Measurements from ENCODE around the gene FAH.

FAH gene

DNA sequence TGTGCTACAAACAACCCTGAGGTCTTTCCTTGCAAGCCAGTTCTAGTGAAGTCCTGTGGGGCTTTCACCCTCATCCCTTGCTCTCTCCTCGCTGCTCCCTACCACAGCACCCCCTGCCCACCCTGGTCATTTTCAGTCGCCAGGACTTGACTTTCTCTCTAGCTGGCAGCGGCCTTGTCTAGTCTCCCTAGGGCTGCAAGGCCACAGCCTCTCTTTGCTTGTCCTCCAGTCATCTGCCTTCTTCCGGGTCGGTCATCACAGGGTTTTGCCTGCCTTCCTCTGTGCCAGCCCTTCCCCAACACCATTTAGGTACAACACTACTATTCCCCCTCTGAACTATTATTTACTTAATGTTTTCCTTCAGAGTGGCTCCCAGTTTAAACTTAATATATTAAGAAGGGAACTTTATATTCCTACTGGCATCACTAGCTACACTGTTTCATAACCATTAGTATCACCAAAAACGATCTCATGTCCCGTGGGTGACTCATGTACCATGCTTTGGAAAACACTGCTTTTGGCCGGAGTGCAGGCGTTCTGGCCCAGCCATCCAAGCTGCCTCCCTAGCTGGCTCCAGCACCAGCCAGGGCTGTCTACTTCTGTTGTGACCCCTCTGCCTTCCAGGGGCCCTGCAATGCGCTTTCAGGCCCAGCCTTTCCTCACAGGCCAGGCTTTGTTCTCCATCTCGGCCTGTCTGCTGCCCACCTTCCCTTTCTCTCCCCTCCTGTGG is 21.4 kb downstream of the FAH start:
- DNase-seq (ENCODE audit: low read depth) = peak; percentile 61

DNA sequence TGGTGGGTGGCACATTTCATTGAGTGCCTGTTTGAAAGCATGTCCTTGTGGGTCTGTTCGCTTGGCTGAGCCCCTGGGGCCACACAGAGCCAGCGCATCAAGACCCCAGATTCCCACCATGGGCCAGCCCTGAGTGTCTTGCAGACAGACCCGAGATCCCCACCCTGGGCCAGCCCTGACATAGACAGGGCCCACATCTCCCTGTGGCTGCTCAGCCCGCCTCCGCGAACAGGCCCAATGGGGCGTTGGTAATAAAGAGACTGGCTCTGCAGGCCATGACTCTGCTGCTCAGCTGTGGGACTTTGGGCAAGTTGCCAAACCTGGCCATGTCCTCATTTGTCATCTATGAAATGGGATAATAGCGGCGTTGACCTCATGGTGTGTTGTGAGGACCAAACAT is 22.6 kb downstream of the FAH start:
- DNase-seq (ENCODE audit: low read depth) = no peak

DNA sequence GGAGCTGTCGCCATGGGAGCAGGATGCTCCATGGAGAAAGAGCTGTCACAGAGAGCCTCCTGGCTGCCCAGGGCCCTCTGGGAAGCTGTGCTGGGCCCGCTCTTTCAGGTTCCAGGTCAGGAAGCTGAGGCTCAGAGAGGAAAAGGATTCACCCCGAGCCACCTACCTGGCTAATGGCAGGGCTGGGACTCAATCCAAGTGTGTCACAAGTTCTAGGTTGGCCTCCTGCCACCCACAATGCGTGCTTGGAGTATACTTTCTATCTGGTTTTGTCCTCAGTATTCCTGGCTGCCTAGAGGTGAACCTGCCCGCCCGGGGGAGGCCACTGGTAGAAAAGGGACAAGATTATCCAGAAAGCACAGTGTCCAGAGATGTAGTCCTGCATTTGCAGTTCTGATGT is 23.6 kb downstream of the FAH start:
- no peak for DNase-seq (ENCODE audit: low read depth)

DNA sequence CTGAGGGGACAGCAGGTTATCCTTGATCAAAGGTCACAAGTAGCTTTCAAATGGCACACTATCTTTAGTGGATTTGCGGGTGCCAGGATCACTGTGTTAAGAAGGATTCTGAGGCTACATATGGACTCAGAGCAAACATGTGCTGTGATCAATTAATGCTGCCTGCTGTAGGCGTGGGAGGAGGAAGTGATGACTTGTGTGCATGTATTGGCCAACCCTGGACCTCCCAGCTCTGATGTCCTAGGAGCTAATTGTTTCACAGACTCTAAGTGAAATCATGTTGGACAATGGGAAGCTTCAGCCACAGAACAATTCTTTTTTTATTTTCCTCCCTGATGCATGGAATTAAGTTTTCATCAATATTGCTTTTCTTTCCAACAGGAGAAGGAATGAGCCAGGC is 24.4 kb downstream of the FAH start:
- DNase-seq (ENCODE audit: low read depth) = peak; percentile 40

GRCh38 chr15:80179025-80179759 is 26.4 kb downstream of the FAH start:
- DNase-seq (ENCODE audit: low read depth) = peak; percentile 94

DNA sequence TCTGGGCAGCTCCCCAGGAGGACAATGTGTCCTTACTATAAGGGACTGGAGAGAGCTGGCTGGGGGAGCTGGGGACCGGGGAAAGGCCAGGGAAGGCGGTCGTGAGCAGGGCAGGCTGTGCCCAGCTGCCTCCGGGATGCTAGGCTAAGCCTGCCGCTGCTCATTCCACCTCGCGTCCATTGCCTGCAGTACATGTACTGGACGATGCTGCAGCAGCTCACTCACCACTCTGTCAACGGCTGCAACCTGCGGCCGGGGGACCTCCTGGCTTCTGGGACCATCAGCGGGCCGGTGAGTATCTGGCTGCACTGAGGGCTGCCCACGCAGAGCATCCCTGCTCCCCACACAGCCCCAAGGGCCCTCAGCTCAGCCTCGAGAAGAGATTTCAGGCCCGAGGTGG is 27.1 kb downstream of the FAH start:
- DNase-seq (ENCODE audit: low read depth) = no peak

- DNase-seq (ENCODE audit: low read depth) = no peak
Observed at GRCh38 chr15:80180468-80180867, 27.7 kb downstream of the FAH start.

DNA sequence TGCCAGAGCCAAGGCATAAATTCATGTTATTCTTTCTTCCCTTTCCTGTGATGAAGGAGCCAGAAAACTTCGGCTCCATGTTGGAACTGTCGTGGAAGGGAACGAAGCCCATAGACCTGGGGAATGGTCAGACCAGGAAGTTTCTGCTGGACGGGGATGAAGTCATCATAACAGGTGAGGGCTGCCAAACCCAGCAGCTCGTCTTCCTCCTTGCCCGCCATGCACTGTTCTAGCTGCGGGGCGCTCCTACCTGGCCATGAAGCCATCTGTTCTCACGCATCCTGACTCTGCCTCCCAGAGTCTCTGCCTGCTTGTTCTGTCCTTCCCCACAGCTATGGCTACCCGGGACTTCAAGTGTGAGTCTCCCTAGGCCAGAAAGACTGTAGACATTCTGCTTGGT is 28.2 kb downstream of the FAH start:
- DNase-seq (ENCODE audit: low read depth) = no peak

DNA sequence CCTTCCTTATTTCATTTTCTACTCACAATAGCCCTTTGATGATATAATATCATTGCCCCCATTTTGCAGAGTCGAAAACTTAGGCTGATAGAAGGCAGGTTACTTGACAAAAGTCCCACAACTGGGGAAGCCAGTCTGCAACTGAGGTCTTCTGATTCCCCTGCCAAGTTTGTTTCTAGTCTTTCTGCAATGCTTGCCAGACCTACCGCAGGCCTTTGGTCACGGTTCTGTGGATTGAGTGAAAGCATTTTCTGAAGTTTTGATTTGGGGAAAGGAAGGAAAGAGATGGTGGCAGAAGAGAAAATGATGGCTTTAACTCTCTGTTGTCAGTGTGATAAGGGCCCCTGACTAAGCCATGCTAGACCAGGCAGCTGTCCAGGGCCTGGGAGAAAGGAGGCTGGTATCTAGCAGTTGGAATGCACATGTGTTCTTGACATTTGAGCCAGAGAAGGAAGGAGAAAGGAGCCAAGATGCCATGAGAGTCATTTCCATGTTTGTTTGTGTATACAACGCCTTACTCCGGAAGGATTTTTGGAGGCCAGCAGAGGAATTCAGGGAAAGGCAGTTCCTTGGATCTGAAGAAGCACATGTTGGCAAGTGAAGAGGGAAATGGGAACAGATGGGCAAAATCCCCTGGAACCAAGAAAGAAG is 29.9 kb downstream of the FAH start:
- peak; percentile 68 for DNase-seq (ENCODE audit: low read depth)

DNA sequence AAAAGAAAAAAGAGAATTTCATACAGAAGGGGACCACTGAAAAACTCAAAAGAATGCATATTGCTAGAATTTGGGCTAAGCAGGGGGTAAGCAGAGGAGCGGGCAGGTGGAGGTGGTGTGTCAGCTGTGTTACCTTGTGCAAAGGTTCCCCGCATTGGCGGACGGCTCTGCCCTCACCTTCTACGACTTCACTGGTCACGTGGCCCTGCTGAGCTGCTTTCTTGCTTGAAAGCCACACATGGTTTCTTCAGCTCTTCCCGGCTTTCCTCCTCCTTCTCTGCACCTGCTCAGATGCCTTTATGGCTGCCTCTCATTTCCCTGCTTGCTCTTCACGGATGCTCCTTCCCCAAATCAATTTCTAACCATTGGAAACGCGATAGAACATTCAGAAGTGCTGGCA is 30.5 kb downstream of the FAH start:
- DNase-seq (ENCODE audit: low read depth) = no peak

GRCh38 chr15:80183886-80184285 is 31.1 kb downstream of the FAH start:
- DNase-seq (ENCODE audit: low read depth) = peak; percentile 25

GRCh38 chr15:80184554-80184953 is 31.8 kb downstream of the FAH start:
- no peak for DNase-seq (ENCODE audit: low read depth)

- no peak for DNase-seq (ENCODE audit: low read depth)
Observed at GRCh38 chr15:80185152-80185551, 32.4 kb downstream of the FAH start.

- DNase-seq (ENCODE audit: low read depth) = no peak
Observed at GRCh38 chr15:80186066-80186465, 33.3 kb downstream of the FAH start.

DNA sequence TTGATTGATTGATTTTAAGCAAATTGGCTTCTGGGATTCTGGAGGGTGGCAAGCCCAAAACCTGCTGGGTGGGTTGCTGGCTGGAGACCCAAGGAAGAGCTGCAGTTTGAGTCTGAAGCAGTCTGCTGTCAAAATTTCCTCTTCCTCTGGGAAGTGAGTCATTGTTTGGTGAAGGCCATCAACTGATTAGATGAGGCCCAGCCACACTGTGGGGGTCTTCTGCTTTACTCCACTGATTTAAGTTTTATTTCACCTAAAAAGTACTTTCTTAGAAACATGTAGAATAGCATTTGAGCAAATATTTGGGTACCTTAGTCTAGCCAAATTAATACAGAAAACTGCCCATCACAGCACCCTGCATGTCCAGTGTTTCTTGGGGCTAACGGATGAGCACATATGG is 33.8 kb downstream of the FAH start:
- no peak for DNase-seq (ENCODE audit: low read depth)

- DNase-seq (ENCODE audit: low read depth) = no peak
Observed at GRCh38 chr15:80188251-80188650, 35.5 kb downstream of the FAH start.

GRCh38 chr15:80191198-80191597 is 38.4 kb downstream of the FAH start:
- no peak for DNase-seq (ENCODE audit: low read depth)

- no peak for DNase-seq (ENCODE audit: low read depth)
Observed at GRCh38 chr15:80191897-80192595, 39.2 kb downstream of the FAH start.

DNA sequence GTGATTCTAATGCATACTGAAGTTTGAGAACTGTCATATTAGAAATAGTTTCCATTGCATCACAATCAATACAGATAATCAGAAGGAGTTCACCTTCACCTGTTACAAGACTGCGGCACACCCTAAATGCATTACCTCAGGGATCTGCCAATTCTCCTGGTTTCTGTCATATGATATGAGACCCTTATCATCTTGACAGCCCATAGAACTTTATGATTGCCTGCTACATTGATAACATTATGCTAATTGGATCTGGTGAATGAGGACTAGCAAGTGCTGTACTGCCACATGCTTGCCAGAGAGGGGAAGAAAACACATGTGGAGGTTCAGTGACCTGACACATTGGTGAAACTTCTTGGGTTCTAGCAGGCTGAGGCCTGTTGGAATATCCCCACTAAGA is 41.4 kb downstream of the FAH start:
- DNase-seq (ENCODE audit: low read depth) = no peak

- DNase-seq (ENCODE audit: low read depth) = no peak
Observed at GRCh38 chr15:80194914-80195313, 42.1 kb downstream of the FAH start.

GRCh38 chr15:80199366-80199765 is 46.6 kb downstream of the FAH start:
- no peak for DNase-seq (ENCODE audit: low read depth)

- no peak for DNase-seq (ENCODE audit: low read depth)
Observed at GRCh38 chr15:80199869-80200268, 47.1 kb downstream of the FAH start.

Data from iris pigment epithelial cell (primary cell).